GM18870 (cell line): Measurements from ENCODE around the gene SAPCD2.
"Not testable (repeated sequence)": the region's sequence is repeated elsewhere in the genome, so short reads cannot be mapped to it uniquely, and the experiment has no call there.

Experiments used
- ATAC-seq: cut with Tn5 transposase; IDR thresholded peaks from one replicate; pipeline ENCODE4 v1.9.1; 2021; ENCODE audit warnings: moderate library complexity; ENCODE audit not compliant: unreplicated experiment

Gene SAPCD2

GRCh38 chr9:137033481-137033880, 36.9 kb downstream of the SAPCD2 start:
- not testable (repeated sequence) for ATAC-seq

- ATAC-seq = no peak
These were observed 37.5 kb downstream of the SAPCD2 start for GRCh38 chr9:137032858-137033257.

GRCh38 chr9:137031904-137032640, 38.3 kb downstream of the SAPCD2 start, which contains the start of gene FUT7:
FUT7 (minus strand) TSS chr9:137032088; CDS start chr9:137031991, 97 bp downstream.
- ATAC-seq = no peak

GRCh38 chr9:137030538-137031527, 39.5 kb downstream of the SAPCD2 start:
- ATAC-seq = no peak

GRCh38 chr9:137030006-137030405, 40.4 kb downstream of the SAPCD2 start:
- no peak for ATAC-seq

GRCh38 chr9:137029058-137029936, 41.1 kb downstream of the SAPCD2 start:
- ATAC-seq = no peak

GRCh38 chr9:137028263-137029057, 41.9 kb downstream of the SAPCD2 start:
- ATAC-seq = no peak

- no peak for ATAC-seq
These were observed 42.7 kb downstream of the SAPCD2 start, which contains the start of gene ABCA2 for GRCh38 chr9:137027369-137028262. ABCA2 (minus strand) TSS chr9:137028237; CDS start chr9:137028140, 97 bp downstream.

- no peak for ATAC-seq
These were observed 43.5 kb downstream of the SAPCD2 start for GRCh38 chr9:137026828-137027227.

- ATAC-seq = no peak
These were observed 44.0 kb downstream of the SAPCD2 start for GRCh38 chr9:137026384-137026783.

- no peak for ATAC-seq
These were observed 44.8 kb downstream of the SAPCD2 start for GRCh38 chr9:137025517-137025966.

- no peak for ATAC-seq
These were observed 46.8 kb downstream of the SAPCD2 start for GRCh38 chr9:137023583-137023991.

- ATAC-seq = no peak
These were observed 47.2 kb downstream of the SAPCD2 start for GRCh38 chr9:137023157-137023556.

GRCh38 chr9:137022662-137023008, 47.7 kb downstream of the SAPCD2 start:
- ATAC-seq = no peak

- ATAC-seq = no peak
These were observed 48.2 kb downstream of the SAPCD2 start for GRCh38 chr9:137021979-137022661.

- no peak for ATAC-seq
These were observed 48.8 kb downstream of the SAPCD2 start for GRCh38 chr9:137021568-137021978.

- no peak for ATAC-seq
These were observed 49.4 kb downstream of the SAPCD2 start for GRCh38 chr9:137020771-137021567.
